WTC11 (cell line): ENCODE data around the gene TNPO3. TPM values are rescaled to one million over a fixed set of nuclear protein-coding genes. Genes with fewer than 3 reads are reported as not detected.

Source experiments
- ATAC-seq: fragments of 200-7000 bp; cut with Tn5 transposase; 2 replicates; pipeline ENCODE4 v1.10.0; 2021; ENCODE audit warnings: mild to moderate bottlenecking, moderate library complexity
- CTCF ChIA-PET: fragments of 300-600 bp; sonication (Branson Sonifier 250); formaldehyde crosslinking; loops from one replicate; lab custom pipeline; 2021; ENCODE audit warnings: antibody characterized with exemption; lab: Charles Lee
- POLR2A ChIA-PET: fragments of 350-600 bp; sonication (Branson Sonifier 250); formaldehyde crosslinking; loops from one replicate; lab custom pipeline; 2021; ENCODE audit warnings: antibody characterized with exemption; lab: Charles Lee
- DNase-seq: peaks from one replicate; pipeline ENCODE4 v3.0.0; 2021; ENCODE audit warnings: low spot score
- H3K27ac Mint-ChIP-seq: 2 replicates; pipeline ENCODE4 v1.8.0; 2021; ENCODE audit warnings: mixed read lengths
- H3K27me3 Mint-ChIP-seq: 2 replicates; pipeline ENCODE4 v1.8.0; 2021; ENCODE audit warnings: low read depth, mild to moderate bottlenecking, moderate library complexity, mixed read lengths
- H3K36me3 Mint-ChIP-seq: 2 replicates; pipeline ENCODE4 v1.8.0; 2021; ENCODE audit warnings: mixed read lengths
- H3K4me1 Mint-ChIP-seq: 2 replicates; pipeline ENCODE4 v1.8.0; 2022; ENCODE audit warnings: mixed read lengths
- H3K4me3 Mint-ChIP-seq: 2 replicates; pipeline ENCODE4 v1.8.0; 2021; ENCODE audit warnings: mild to moderate bottlenecking, moderate library complexity, mixed read lengths
- H3K9me3 Mint-ChIP-seq: 2 replicates; pipeline ENCODE4 v1.8.0; 2021; ENCODE audit warnings: mixed read lengths
- AFF4 ChIP-seq: sonication (generic); formaldehyde crosslinking; IDR thresholded peaks from 2 replicates; pipeline ENCODE4 v1.8.1; 2023; ENCODE audit warnings: mild to moderate bottlenecking, missing genetic modification reagents, borderline replicate concordance
- ARID4B ChIP-seq: sonication (generic); formaldehyde crosslinking; IDR thresholded peaks from 2 replicates; pipeline ENCODE4 v1.8.0; 2023; ENCODE audit warnings: missing genetic modification reagents, mild to moderate bottlenecking, borderline replicate concordance
- ATF6 ChIP-seq: sonication (generic); formaldehyde crosslinking; IDR thresholded peaks from 2 replicates; pipeline ENCODE4 v1.8.1; 2023; ENCODE audit warnings: mild to moderate bottlenecking, missing genetic modification reagents
- CDX4 ChIP-seq: fragments of 250-450 bp; sonication (Bioruptor Pico); IDR thresholded peaks from 2 replicates; pipeline ENCODE4 v1.9.0; 2021; ENCODE audit warnings: moderate library complexity, mild to moderate bottlenecking, inconsistent platforms, borderline replicate concordance
- CREM ChIP-seq: sonication (generic); formaldehyde crosslinking; IDR thresholded peaks from 2 replicates; pipeline ENCODE4 v1.8.1; 2022; ENCODE audit warnings: mild to moderate bottlenecking, missing genetic modification reagents, moderate library complexity
- ERG ChIP-seq: fragments of 250-450 bp; sonication (Bioruptor Pico); IDR thresholded peaks from 2 replicates; pipeline ENCODE4 v1.8.0; 2021; ENCODE audit warnings: mild to moderate bottlenecking
- ESRRA ChIP-seq: sonication (generic); formaldehyde crosslinking; IDR thresholded peaks from 2 replicates; pipeline ENCODE4 v1.8.1; 2022; ENCODE audit warnings: mild to moderate bottlenecking, missing genetic modification reagents, borderline replicate concordance
- GABPB1 ChIP-seq: sonication (generic); formaldehyde crosslinking; IDR thresholded peaks from 2 replicates; pipeline ENCODE4 v1.8.1; 2023; ENCODE audit warnings: mild to moderate bottlenecking, missing genetic modification reagents
- NFE2L1 ChIP-seq: sonication (generic); formaldehyde crosslinking; IDR thresholded peaks from 2 replicates; pipeline ENCODE4 v1.8.1; 2023; ENCODE audit warnings: missing genetic modification reagents
- NFYB ChIP-seq: sonication (generic); formaldehyde crosslinking; conservative IDR thresholded peaks from 2 replicates; pipeline ENCODE4 v1.8.0; 2022; ENCODE audit warnings: low read depth, missing genetic modification reagents
- NR3C1 ChIP-seq: sonication (generic); formaldehyde crosslinking; conservative IDR thresholded peaks from 2 replicates; pipeline ENCODE4 v1.8.1; 2023; ENCODE audit warnings: low read depth, mild to moderate bottlenecking, missing genetic modification reagents
- RORB ChIP-seq: fragments of 250-450 bp; sonication (Bioruptor Pico); IDR thresholded peaks from 2 replicates; pipeline ENCODE4 v1.9.0; 2021; ENCODE audit warnings: mild to moderate bottlenecking
- SP1 ChIP-seq: sonication (generic); formaldehyde crosslinking; conservative IDR thresholded peaks from 2 replicates; pipeline ENCODE4 v1.8.1; 2022; ENCODE audit warnings: missing genetic modification reagents
- STAT6 ChIP-seq: sonication (generic); formaldehyde crosslinking; conservative IDR thresholded peaks from 2 replicates; pipeline ENCODE4 v1.8.1; 2023; ENCODE audit warnings: mild to moderate bottlenecking, low read depth, missing genetic modification reagents, moderate library complexity
- TEAD1 ChIP-seq: sonication (generic); formaldehyde crosslinking; IDR thresholded peaks from 2 replicates; pipeline ENCODE4 v1.8.0; 2022; ENCODE audit warnings: mild to moderate bottlenecking, missing genetic modification reagents
- USF2 ChIP-seq: sonication (generic); formaldehyde crosslinking; IDR thresholded peaks from 2 replicates; pipeline ENCODE4 v1.8.1; 2023; ENCODE audit warnings: mild to moderate bottlenecking, missing genetic modification reagents, moderate library complexity
- ZNF232 ChIP-seq: sonication (generic); formaldehyde crosslinking; IDR thresholded peaks from 2 replicates; pipeline ENCODE4 v1.8.0; 2022; ENCODE audit warnings: mild to moderate bottlenecking, missing genetic modification reagents
- total RNA-seq: library from RNA; stranded (reverse); gene quantifications from 3 replicates; pipeline ENCODE4 v1.2.3, GENCODE V29; 2021

The TNPO3 gene
- total RNA-seq, 1 experiment from 2014 or later = 91.7 TPM

GRCh38 chr7:128974241-128974934, 80.5 kb downstream of the TNPO3 start:
- Mint-ChIP-seq H3K4me3 (no peak overlapping the region), H3K4me1 (no peaks in the 10 kb centered on the region), H3K27me3 (no peaks in the 10 kb centered on the region), H3K27ac (no peak overlapping the region), H3K36me3 (peaks cover 80% of the 10 kb centered on the region), H3K9me3 (no peaks in the 10 kb centered on the region)
- POLR2A ChIA-PET = no interaction called here
- TF ChIP-seq NFYB (CRISPR knock-in tag) (no peak), NR3C1 (CRISPR knock-in tag) (no peak), TEAD1 (CRISPR knock-in tag) (no peak), SP1 (CRISPR knock-in tag) (no peak), ESRRA (CRISPR knock-in tag) (no peak), ARID4B (CRISPR knock-in tag) (no peak), ATF6 (CRISPR knock-in tag) (no peak), GABPB1 (CRISPR knock-in tag) (no peak), RORB (CRISPR knock-in tag) (no peak), ERG (no peak), AFF4 (CRISPR knock-in tag) (no peak), CREM (CRISPR knock-in tag) (no peak), STAT6 (CRISPR knock-in tag) (no peak), ZNF232 (CRISPR knock-in tag) (no peak), NFE2L1 (no peak), CDX4 (CRISPR knock-in tag) (no peak), USF2 (CRISPR knock-in tag) (no peak)
- DNase-seq (no peak), ATAC-seq (no peak)
- CTCF ChIA-PET = interaction anchor here (1.6 to 2.5 kb wide), 2 partner anchors 27 to 117 kb away, joined by 3 to 15 read pairs; no protein-coding TSS in a partner anchor
